ENCODE results near the gene TBX15.

TBX15 gene

GRCh38 chr1:118984722-118985639, 3.2 kb downstream of the TBX15 start:
- DNase-seq (ENCODE audit: low spot score): no peak

GRCh38 chr1:118984086-118984721, 3.9 kb downstream of the TBX15 start:
- no peak for DNase-seq (ENCODE audit: low spot score)

- no peak for DNase-seq (ENCODE audit: low spot score)
These were observed 4.5 kb downstream of the TBX15 start for GRCh38 chr1:118983558-118984041.

- no peak for DNase-seq (ENCODE audit: low spot score)
These were observed 5.2 kb downstream of the TBX15 start for GRCh38 chr1:118982821-118983557.

GRCh38 chr1:118982266-118982665, 5.9 kb downstream of the TBX15 start:
- DNase-seq (ENCODE audit: low spot score): no peak

GRCh38 chr1:118981436-118981835, 6.7 kb downstream of the TBX15 start:
- DNase-seq (ENCODE audit: low spot score): no peak

GRCh38 chr1:118979754-118980575, 8.2 kb downstream of the TBX15 start:
- no peak for DNase-seq (ENCODE audit: low spot score)

GRCh38 chr1:118978914-118979701, 9.0 kb downstream of the TBX15 start:
- no peak for DNase-seq (ENCODE audit: low spot score)

- no peak for DNase-seq (ENCODE audit: low spot score)
These were observed 10.5 kb downstream of the TBX15 start for GRCh38 chr1:118977600-118977999.

- no peak for DNase-seq (ENCODE audit: low spot score)
These were observed 13.5 kb downstream of the TBX15 start for GRCh38 chr1:118974661-118975060.

GRCh38 chr1:118973531-118974137, 14.5 kb downstream of the TBX15 start:
- DNase-seq (ENCODE audit: low spot score): no peak

- no peak for DNase-seq (ENCODE audit: low spot score)
These were observed 15.1 kb downstream of the TBX15 start for GRCh38 chr1:118973032-118973431.

- no peak for DNase-seq (ENCODE audit: low spot score)
These were observed 17.7 kb downstream of the TBX15 start for GRCh38 chr1:118970451-118970850.

- peak; percentile 70 for DNase-seq (ENCODE audit: low spot score)
These were observed 24.4 kb downstream of the TBX15 start for GRCh38 chr1:118963456-118964430.

GRCh38 chr1:118963138-118963455, 25.0 kb downstream of the TBX15 start:
- no peak for DNase-seq (ENCODE audit: low spot score)

- DNase-seq (ENCODE audit: low spot score): no peak
These were observed 27.0 kb downstream of the TBX15 start for GRCh38 chr1:118961156-118961555.

- peak; percentile 89 for DNase-seq (ENCODE audit: low spot score)
These were observed 27.5 kb downstream of the TBX15 start for GRCh38 chr1:118960567-118961136.

- DNase-seq (ENCODE audit: low spot score): peak; percentile 45
These were observed 28.0 kb downstream of the TBX15 start for GRCh38 chr1:118960026-118960561.

All from SW480 (cell line).